ENCODE data around the gene CNBD2.
"Not testable (repeated sequence)": the region's sequence is repeated elsewhere in the genome, so short reads cannot be mapped to it uniquely, and the experiment has no call there.

CNBD2 gene

DNA sequence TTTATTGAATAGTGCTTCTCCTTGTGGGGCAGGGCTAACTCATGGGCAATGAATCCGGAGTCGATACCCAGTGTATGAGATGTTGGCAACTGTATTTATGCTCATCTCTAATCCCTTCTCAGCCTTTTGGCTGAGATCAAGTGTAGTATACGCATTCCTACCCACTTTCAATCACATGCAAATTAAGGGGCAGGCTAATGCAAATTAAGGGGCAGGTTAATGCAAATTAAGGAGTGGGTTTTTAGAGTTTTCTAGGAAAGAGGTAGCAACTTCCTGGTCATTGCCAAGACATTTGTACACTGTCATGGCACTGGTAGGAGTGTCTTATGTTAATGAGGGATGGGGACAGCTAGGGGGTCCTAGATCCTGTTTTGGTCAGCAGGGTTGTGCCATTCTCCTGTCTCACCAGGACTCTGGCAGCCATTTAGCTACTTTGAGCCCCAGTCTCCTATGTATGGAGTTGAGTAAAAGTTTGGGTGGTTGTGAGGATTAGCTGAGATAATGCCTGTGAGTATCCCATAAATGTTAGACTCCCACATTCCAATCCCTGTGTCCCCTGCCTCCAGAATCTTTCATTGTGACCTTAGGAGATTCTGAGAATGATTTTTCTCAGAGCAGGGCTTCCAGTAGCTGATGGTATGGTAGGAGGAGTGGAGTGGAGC lies at the start of gene CNBD2:
Gene CNBD2 (plus strand): TSS at position 612 of the 662 bp plus-strand sequence. CDS start 173 bp downstream, outside the sequence.
- DNase-seq = peak; percentile 40

DNA sequence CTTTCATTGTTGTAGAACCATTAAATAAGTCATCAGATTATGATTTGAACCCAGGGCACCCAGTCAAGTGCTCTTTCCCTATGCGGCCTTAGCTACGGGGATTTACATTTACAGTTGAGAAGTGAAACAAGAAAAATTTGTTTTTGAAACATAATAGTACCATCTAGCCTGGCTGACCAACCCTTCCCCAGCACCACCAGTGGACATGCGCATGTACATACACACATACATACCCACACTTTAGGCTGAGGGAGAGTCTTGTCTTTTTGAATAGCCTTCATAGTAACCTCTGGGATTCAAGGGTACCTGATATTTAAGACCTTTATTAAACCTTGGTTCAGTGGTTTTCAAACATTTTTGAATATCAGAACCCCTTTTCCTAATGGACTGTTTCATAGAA lies 47.9 kb upstream of the CNBD2 start:
- no peak for DNase-seq

DNA sequence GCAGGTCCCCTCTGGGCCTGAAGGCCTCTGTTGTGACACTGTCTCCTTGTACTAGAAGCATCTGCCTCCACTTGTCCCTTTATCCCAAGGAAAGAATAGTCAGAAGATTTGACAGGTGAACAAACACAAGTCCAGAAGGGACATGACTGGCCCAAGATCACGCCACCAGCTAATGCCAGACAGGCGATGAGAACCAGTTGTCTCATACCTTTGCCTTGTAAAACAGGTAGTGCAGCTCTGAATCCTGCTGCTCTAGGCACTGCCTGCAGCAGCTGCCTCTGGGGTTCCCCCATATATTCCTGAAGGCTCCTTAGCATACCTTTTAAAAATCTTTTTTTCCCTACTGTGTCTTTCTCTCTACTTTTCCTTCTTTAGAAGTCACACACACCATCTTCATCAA lies 39.1 kb upstream of the CNBD2 start:
- DNase-seq = no peak

DNA sequence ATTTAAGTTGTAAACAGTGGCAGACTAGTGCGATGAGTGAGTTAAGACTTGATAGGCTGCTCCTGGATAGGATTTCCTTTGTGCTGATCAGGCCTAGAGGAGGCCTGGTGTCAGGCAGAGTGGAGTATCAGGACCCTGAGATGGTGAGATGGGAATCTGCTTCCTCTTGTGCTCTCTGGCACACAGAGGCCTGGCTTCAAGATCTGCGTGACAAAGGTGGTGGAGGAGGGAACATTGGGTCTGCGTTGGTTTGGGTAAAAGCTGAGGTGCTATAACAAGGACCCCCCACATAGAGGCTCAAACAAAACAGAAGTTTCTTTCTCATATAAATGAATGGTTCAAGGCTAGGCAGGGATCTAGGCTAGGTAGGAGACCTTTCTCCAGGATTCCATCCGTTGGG lies 34.3 kb upstream of the CNBD2 start:
- no peak for DNase-seq

DNA sequence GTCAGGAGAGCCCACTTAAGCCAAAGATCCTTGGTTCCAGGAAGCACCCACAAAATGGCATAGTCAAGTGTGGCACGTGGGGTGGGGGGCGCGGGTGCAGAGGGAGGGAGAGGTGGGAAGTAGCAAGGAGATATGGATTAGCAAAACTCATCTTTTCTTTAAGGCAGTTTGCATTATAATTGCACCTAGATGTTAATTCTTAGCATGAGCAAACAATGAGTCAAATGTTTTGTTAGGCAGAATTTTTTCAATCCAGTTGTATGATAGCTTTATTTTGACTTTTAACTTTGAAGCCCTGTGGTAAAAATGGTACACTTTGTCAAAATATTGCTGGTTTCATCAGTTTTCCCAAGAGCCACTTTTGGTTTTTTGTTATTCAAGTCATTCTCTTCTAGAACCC lies 29.1 kb upstream of the CNBD2 start:
- no peak for DNase-seq

DNA sequence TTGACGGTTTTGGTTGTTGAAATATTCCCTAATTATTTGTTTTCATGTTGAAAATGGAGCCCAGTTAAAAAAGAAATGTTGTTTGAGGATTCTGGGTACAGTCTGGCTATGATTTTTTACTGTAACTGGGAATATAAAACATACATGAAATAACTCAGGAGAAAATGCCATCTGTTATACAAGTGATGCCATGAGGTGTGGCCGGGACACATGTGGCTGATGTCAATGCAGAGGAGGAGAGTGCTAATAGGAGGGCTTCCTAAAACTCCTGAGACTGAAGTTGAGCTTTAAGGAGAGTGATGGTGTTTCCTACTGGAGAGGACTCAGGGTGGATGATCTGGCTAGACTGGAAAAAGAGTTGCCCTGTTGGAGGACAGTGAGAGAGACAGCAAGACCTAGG lies 26.8 kb upstream of the CNBD2 start:
- no peak for DNase-seq

DNA sequence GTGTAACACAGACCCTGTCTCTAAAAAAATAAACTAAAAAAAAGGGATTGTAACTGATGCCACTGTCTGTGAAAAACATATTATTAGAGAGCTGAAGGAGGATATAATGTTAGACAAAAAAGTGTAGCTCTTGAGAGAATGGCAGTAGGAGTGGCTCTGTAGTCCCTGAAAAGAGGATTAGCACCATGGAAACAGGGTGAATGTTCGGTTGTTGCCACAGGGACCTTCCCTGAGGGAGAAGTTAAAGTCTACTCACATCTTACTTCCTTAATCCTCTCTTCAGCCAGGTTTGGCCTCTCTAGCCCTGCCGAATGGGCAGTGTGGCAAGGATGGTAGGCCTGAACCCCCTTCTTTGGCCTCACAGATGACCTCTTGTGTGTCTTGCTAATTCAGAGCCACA lies 26.1 kb upstream of the CNBD2 start:
- DNase-seq = no peak

DNA sequence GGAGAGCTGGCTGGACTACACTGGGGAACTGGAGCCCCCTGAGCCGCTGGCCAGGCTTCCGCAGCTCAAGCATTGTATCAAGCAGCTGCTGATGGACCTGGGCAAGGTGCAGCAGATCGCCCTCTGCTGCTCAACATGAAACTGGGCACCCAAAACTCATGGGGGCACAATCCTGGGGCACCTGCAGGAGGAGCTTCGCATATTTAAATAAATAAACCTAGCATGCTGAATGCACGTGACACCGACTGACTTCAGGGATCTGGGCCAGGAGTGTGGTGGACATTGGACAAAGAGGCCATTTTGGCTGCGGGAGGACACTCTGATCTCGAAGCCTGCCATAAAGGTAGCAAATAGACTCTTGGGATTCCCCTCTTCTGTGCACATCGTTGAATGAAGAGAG lies 20.9 kb upstream of the CNBD2 start:
- no peak for DNase-seq

DNA sequence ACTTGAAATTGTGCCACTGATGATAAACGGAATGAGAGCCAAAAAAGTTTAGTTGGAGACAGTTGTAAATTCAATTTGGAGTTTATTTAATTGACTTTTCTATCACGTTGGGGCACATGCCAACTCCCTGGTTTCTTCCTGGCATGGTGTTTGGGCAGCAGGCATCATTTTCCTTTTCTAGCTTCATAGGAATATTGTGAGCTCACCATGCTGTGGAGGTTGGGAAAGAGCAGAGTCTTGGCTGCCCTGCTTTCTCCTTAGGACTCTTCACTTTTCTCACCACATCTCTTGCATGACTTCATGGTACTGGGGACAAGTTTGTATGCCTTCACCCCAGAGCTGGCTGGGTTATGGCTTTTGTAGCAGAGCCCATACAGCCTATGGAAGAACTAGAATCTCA lies 20.5 kb upstream of the CNBD2 start:
- no peak for DNase-seq

DNA sequence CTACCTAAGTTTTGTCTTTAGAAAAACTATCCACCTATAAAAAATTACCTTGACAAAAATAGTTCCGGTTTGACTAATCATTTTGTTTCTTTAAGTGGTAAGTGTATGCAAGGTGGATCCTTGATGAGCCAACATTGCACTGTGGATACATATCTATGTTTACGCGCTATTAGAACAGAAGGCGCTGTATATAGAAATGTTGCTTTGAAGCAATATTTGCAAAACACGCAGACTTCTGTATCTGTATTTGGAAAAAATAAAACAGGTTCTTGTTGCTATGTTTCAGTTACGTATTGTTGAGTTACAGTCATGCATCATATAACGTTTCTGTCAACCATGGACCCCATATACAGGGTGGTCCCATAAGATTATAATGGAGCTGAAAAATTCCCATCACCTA lies 18.3 kb upstream of the CNBD2 start:
- no peak for DNase-seq

DNA sequence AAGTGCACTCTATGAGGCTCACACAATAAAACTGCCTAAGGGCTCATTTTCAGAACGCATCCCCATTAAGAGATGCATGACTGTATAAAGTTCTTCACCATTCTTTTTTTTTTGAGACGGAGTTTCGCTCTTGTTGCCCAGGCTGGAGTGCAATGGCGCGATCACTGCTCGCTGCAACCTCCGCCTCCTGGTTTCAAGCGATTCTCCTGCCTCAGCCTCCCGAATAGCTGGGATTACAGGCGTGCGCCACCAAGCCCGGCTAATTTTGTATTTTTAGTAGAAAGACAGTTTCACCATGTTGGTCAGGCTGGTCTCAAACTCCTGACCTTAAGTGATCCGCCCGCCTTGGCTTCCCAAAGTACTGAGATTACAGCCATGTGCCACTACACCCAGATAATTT lies 16.3 kb upstream of the CNBD2 start:
- DNase-seq = not testable (repeated sequence)

DNA sequence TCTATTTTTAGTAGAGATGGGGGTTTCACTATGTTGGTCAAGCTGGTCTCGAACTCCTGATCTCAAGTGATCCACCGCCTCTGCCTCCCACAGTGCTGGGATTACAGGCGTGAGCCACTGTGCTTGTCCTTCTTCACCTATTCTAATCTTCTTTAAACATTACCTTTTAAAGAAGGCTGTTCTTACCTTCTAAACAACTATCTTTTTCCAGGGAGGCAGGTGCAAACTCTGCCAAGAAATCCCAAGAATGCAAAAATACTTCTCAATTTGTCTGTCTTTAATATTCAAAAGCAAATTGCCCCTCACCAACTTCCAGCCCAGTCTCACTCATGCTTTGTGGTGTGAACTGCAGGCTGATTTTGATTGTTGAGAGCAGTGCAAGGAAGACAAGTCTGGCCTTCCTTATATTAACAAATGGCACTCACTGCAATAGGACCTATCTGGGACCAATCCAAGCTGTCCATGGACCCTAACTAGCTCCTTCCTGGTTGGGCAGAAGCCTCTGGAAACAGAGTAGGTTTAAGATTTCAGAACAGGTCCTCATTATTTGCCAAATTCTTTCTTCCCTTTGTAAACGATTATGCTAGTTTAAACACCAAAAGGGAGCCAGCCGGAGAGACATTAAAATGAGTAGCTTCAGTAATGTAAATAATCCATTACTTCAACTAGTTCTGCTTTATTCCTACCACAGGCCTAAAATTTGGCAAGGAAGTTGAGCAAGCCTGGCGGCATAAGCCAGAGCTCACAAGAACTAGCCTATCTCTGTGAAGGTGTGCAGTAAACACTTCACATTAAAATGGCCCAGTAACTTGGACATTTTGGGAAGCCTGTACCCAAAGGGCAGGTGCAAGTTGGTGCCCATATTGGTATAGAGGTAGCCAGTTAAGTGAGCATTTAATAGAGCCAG lies 15.7 kb upstream of the CNBD2 start:
- no peak for DNase-seq

DNA sequence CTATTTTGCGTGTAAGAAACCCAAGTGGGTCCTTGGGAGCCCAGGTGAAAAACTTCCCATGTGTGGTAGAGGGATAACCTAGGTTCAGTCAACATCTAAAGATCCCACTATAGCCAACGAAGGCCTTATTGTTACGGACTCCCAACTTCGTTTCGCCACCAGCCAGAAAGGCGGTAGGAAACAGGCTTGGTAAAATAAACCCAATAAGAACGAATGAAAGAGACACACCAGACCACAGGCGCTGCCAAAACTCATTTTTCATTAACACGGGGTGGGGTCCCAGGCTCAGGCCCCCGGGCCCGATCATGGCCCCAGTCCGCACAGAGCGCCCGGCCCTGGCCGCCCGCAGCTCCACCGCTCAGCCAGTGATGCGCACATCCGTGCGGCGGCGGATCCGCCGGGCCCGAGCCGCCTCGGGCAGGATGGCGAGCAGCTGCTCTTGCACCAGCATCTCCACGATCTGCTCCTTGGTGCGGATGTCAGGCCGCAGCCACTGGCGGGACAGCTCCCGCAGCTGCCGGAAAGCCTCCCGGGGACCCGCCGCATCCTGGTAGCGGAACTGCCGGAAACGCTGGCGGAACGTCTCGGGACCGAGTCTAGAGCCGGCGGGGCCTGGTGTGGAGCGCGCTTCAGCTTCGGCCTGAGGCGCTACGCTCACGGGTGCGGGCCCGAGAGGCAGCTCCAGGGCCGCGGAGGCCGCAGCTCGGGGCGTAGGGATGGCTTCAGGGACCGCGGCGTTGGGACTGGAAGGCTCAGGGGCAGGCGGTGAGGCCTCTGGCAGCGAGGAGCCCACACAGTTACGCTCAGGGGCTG lies 14.8 kb upstream of the CNBD2 start:
- DNase-seq = no peak

DNA sequence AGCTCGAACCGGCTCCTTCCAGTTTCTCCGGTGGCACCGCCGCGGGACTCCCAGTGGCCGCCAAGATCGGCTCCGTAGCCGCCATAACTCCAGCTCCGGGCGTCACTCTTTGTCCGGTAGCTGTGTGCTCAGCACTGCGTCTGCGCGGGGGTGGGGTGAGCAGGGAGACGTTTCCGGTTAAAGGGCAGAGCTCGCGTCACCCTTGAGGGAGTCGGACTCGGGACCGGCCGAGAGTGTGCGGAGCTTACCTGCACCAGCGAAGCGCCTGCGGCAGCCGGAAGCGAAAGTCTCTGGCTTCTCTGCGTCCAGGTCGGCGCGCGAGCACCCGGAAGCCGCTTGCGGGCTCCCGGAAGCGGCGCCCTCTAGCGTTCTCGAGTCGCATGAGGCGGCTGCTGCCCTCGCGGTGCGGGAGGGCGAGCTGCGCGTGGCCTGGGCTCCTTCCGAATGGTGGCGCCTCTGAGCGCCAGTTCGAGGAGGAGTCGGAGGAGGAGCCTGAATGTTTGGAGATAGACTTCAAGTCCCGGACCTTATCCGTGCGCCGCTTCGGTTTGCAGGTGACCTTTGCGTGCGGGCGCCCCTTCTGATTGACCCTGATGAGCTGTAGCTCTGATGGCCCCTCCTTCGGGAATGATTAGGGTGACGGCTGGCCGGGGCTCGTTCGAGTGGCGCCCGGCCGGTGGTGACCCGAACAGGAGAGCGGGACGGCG lies 14.0 kb upstream of the CNBD2 start, which contains the start of gene SCAND1:
Gene SCAND1 (minus strand): TSS at position 303 of the 707 bp plus-strand sequence. CDS start 218 bp downstream, at position 85.
- DNase-seq = peak; percentile 89

DNA sequence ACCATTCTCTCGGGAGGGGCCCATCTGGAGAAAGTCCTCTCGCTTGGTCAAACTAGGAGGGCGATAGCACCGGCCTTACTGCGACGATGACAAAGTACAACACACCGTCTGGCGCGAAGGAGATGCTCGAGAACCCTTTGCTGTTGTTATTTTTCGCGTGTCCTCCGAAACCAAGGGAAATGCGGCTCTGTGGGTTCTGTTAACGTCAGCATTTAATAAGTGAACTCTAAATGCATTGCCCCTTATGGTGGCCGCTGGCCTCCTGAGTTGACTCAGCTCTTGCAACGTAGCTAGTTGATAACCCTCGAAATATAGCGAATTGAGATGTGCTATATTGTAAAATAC lies 13.5 kb upstream of the CNBD2 start:
- no peak for DNase-seq

DNA sequence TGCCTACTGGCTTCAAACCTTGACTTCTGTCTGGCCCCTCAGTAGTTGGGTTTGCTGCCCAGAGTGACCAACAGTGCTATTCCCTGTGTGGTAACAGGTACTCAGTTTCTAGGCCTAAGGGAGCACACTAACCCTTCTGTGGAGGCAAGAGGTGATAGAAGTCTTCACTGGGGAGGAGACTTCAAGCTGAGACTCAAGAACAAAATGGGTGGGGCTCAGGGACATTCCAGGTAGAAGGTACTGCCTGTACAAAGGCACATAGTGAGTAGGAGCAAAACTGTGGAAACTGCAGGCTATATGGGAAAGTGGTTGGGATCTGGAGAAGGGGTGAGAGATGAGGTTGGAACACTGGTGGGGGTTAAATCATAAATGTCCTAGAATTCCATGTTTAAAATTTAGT lies 11.8 kb upstream of the CNBD2 start:
- no peak for DNase-seq

DNA sequence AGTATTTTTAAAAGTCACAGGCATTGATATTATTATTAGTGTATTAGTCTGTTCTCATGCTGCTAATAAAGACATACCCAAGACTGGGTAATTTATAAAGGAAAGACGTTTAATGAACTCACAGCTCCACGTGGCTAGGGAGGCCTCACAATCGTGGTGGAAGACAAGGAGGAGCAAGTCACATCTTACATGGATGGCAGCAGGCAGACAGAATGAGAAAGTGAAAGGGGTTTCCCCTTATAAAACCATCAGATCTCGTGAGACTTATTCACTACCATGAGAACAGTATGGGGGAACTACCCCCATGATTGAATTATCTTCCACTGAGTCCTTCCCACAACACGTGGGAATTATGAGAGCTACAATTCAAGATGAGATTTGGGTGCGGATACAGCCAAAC lies 9.1 kb upstream of the CNBD2 start:
- DNase-seq = not testable (repeated sequence)

DNA sequence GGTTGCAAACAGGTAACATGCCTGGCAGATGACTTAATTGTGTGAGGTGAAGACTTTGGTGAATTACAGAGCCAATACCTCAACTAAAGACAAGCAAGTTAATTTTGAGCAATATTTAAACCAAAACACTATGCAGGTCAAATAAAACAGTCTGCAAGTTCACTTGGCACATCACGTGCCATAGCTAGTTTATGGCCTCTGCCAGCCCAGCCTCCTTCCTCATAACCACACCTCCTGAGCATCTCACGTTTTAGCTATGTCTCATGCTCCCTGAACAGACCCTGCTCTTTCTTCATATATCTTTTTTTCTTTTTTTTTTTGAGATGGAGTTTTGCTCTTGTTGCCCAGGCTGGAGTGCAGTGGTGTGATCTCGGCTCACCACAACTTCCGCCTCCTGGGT lies 4.5 kb upstream of the CNBD2 start:
- no peak for DNase-seq

DNA sequence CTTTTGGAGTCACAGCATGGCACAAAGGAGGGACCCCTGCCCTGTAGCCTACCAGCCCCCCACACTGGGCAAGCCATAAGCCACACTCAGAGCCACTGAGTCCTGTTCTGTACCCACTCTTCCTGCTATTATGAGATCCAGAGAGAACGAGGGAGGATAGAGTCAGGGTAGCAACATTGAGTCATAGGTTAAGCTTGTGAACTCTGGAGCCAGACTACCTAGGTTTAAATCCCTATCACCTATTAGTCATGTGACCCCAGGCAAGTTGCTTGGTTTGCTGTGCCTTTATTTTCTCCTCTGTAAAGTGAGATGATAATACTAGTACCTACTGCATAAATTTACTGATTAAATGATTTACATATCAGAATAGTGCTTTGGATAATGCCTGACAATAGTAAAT lies 540 bp downstream of the CNBD2 start:
- no peak for DNase-seq

DNA sequence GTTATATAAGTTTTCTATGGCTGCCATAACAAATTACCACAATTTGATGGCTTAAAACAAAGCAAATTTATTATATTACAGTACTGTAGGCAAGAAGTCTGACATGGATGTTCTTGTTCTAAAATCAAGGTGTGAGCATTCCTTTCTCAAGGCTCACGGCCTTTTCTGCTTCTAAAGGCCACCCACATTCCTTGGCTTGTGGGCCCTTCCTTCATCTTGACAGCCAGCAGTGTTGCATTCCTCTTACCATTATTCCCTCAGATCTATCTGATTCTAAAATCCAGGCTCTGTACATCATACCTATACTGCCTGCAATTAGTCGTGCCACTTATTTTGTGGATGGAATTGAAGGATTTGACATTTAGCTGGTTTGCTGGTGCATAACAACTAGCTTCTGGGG lies 3.6 kb downstream of the CNBD2 start:
- no peak for DNase-seq

DNA sequence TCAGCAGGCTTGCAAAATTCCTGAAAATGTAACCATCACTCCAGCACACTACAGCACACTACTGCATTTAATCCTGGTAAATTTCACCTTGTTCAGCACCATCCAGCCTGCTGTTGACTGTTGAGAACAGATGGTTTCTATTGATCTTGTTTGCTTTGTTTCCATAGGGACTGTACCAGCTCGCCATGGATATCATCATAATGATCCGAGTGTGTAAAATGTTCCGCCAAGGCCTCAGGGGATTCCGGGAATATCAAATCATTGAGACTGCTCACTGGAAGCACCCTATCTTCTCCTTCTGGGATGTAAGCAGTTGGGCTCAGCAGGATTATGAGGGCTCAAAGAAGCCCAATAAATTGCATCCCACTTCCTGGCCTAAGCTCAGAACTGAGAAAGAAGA lies 4.1 kb downstream of the CNBD2 start:
- DNase-seq = no peak

DNA sequence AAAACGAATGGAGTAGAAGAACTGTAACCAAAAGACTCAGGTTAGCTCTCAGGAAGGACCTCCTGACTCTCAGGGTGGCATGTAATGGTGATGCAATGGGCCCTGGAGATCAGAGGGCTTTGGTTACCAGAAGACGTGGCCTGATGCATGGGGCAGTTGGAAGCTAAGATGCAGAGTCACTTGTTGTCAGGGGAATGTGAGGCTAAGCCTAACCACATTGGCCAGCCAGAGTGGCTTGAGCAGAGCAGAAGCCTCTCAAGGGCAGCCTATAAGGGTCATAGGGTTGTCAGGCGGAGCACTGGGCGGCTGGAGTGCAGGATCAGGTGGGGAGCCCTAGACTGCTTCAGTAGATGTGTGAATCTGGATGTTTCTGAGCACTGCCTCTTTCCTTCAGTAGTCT lies 5.9 kb downstream of the CNBD2 start:
- DNase-seq = no peak

Measured in NCI-H1048 (cell line).